Activated CD4-positive, alpha-beta T cell treated with anti-CD3 and anti-CD28 coated beads, Interleukin-2, Interleukin-6, amounts not matched to agents 100 ng/mL and 50 ng/mL, durations not matched to agents 16 hours and 8 hours (primary cell): Measurements from ENCODE around the gene SLC2A11.
A peak's percentile ranks its signal among the peaks of the same experiment; 100 is the strongest.

Experiments
- DNase-seq: peaks from one replicate; pipeline ENCODE4 v3.0.0-alpha.2; 2020

Gene SLC2A11

GRCh38 chr22:23832226-23833016, 25.3 kb upstream of the SLC2A11 start:
- no peak for DNase-seq

- DNase-seq = no peak
These were observed 24.5 kb upstream of the SLC2A11 start for GRCh38 chr22:23833017-23833751.

DNA sequence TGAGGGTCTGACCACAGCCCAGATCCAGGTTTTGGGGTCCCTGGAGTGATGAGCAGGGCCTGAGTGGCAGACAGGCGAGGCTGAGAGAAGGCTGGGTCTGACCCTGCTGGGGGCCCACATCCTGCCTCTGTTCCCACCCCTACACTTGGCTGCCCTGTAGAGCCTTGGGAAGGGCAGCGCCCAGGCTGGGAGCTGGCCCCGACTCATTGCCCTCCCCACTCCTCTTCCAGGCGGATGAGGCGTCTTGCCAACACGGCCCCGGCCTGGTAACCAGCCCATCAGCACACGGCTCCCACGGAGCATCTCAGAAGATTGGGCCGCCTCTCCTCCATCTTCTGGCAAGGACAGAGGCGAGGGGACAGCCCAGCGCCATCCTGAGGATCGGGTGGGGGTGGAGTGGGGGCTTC, 23.8 kb upstream of the SLC2A11 start:
- DNase-seq = no peak

- DNase-seq = no peak
These were observed 23.3 kb upstream of the SLC2A11 start for GRCh38 chr22:23834406-23834792.

- DNase-seq = no peak
These were observed 22.7 kb upstream of the SLC2A11 start for GRCh38 chr22:23834793-23835483.

DNA sequence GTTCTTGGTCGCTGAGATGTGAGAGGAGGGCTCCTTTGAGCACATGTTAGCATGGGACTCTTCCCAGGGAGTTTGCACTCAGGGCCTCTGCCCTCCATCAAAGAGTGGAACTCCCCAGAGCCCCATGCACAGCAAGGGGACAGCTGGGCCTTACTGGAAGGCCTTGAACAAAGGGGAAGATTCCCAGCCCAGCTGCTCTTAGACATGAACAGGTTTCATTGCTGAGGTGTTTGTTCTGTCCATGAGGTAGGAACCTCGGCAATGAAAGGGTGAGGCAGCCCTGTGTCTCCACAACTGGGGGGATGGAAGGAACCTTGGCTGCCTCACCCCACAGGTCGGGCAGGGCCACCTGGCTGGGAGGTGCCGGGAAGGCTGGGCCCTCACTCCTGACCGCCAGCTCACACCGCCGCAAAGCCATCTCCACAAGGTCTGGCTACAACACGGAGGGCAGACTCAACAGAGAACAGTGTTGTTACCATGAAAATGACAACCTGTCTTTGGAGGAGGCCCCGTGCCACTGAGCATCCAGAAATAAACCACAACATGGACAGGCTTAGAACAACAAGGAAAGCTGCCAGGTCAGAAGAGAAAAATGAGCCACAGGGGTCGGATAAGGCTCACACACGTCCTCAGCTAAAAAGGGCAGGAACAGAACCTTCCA, 22.1 kb upstream of the SLC2A11 start:
- DNase-seq = no peak

- no peak for DNase-seq
These were observed 21.4 kb upstream of the SLC2A11 start for GRCh38 chr22:23836281-23836680.

DNA sequence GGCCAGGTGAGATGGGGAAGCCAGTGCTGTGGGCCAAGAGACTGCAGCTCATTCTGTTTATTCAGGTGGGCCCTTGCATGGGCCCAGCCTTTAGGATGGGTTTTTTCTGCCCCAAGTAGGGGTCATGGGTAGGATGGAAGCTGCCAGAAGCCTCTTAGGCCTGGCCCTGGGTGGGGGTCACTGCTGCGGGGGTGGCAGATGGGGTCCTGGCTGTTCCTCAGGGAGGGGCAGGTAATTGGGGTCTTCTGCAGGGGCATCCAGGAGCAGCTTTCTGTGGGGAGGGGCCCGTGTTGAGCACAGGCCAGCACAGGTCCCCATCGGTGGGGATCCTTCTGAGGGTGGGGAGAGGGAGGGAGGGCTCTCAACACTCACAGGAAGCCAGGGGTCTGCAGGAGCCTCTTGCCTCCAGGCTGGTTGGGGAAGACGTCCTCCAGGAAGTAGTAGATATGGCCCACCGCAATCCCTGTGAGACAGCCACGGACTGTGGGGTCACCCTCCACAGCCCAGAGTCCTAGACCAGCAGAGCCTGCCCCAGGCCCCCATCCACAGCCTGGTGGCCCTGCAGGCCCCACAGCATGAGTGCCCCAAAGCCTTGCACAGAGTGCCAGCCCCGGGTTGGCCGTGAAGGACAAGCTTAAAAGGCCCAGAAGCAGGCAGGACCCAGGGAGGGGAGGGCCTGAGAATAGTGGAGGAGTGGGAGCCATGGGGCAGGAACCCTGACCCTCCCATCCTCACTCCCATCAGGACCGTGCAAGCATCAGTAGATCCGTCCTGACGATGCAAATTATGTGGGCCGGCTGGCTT, 20.8 kb upstream of the SLC2A11 start:
- no peak for DNase-seq

- no peak for DNase-seq
These were observed 20.2 kb upstream of the SLC2A11 start for GRCh38 chr22:23837496-23837859.

DNA sequence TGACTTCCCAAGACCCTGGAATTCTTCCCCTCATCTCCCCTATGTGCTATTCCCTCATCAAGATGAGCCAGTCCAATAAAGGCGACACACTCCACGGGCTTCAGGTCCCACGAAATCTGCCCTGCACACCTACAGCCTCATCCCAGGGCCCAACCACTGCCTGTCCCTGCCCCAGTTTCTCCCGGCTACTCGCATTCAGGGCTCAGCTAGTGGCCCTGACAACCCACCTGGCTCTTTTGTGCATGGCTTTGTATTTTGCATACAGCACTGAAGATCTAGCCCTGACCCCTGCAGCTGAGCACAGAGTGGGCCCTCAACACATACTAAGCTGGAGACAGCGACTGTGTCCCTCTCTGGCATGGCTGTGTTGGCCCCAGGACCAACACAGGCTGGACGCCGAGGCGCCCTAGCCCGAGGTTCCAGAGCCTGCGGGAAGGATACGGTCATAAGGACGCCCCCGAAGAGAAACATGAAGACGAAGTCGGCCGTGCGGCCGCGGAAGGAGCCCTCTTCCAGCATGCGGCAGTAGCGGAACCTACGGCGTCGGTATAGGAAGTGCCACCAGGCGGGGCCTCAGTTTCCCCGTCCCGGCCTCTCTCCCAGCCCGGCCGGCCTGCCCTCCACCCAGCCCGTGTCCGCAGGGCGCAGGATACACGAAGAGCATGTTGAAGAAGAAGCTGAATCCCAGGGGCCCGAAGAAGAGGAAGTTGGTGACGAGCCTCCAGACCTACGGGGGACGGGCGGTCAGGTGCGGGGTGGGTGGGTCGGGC, 19.6 kb upstream of the SLC2A11 start:
- DNase-seq = no peak

GRCh38 chr22:23838681-23839468, 18.8 kb upstream of the SLC2A11 start, which contains the start of gene DERL3:
TSS of gene DERL3 (minus strand) at chr22:23839006. CDS start at chr22:23838987, 19 bp downstream.
- peak; percentile 99 for DNase-seq

- no peak for DNase-seq
These were observed 17.6 kb upstream of the SLC2A11 start for GRCh38 chr22:23840026-23840425.

DNA sequence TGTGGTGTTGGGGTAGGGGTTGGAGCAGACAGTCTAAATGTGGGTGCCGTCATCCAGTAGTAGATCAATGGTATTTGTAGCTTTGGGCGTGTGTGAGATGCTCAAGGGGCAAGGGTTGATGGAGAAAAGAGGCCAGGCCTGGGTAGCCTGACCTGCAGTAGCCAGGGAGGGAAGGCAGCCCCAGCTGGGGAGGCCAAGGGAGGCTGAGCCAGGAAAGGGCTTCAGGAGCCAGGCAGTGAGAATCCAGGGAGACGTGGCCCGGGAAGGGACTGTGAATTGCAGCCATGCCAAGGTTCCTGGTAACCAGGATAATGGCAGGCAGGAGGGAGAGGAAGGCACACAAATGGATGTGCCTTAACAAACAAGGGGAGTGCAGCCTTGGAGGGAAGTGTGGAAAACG, 16.4 kb upstream of the SLC2A11 start:
- no peak for DNase-seq

DNA sequence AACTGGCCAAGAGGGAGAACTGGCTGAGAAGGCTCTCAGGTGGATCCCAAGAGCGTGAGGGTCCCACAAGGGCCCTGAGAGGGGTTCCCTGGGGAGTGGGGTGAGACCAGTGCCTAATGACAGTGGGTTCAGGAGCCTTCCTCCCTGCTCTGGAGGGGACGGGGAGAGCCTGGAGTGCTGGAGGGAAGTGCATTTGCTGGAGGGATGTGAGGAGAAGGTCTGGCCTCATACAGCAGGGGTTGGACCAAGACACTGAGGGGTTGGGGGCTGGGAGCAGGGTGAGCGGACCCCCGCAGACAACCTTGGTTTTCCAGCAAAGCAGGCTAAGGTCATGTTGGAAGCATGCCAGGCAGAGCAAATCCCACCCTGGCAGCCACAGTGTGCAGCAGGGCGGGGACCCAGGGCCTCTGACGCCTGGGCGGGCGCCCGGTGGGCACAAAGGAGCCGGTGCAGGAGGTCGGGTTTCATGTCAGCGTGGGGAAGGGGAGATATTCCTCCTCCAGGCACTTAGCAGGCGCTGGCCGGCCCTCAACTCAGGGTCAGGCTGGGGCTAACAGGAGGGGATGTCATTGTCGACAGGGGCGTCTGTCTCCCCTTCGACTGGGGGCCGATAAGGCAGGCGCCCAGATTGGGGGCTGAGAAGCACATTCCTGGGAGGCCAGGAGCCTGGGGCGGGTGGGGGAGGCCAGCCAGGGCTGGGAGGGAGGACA, 15.8 kb upstream of the SLC2A11 start:
- no peak for DNase-seq

DNA sequence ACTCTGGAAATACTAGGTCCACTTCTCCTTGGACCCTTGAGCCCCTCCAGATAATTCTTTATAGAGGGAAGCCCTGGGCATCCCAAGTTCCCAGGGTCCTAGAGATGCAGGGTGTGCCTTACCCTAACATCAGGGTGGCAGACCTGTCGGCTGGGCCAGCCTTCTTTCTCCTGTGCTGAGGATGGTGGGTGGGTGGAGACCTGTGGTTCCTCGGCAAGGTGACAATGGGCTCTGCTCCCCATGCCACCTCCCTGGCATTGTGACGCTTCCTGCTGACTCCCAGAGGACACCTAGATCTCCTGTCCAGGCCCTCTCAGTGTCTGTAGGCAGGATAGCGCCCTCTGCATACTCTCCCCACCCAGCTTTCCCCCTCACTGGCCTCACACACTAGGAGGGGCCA, 15.1 kb upstream of the SLC2A11 start:
- DNase-seq = no peak

GRCh38 chr22:23844739-23845202, 12.9 kb upstream of the SLC2A11 start:
- DNase-seq = no peak

- no peak for DNase-seq
These were observed 12.2 kb upstream of the SLC2A11 start for GRCh38 chr22:23845265-23846080.

DNA sequence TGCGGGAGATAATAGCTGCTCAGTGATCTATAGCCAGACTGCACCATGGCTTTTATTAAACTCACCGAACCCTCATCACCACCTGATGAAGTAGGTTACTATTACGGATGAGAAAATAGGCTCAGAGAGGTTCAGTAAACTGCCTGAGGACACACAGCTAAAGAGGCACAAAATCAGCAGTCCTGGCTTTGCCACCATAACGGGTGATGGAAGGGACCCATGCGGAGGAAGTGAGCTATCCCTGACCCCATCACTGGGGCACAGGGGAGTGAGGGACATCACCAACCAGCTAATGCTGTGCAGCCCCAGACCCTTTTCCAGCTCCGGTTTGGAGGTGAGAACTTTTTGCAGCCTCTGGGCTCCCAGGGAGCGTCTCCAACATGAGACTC, 11.6 kb upstream of the SLC2A11 start:
- DNase-seq = no peak

GRCh38 chr22:23847310-23847920, 10.3 kb upstream of the SLC2A11 start:
- no peak for DNase-seq
